ENCODE measurements around the gene ATR.

DNA sequence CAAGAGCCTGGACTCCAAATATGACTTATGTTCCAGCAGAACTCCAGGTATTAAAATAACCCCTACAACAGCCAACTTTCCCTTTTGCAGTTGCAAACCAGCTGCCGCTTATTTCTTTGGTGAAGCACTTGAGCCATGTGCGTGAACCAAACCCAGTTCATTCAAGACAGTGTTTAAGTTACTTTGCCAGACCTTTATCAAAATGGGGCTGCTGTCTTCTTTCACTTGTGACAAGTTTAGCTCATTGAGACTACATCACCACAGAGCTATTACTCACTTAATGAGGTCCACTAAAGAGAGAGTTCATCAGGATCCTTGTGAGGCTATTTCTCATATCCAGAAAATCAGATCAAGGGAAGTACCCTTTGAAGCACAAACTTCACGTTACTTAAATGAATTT, 128.3 kb downstream of the ATR start:
- TF ChIP-seq, protein P1, sequence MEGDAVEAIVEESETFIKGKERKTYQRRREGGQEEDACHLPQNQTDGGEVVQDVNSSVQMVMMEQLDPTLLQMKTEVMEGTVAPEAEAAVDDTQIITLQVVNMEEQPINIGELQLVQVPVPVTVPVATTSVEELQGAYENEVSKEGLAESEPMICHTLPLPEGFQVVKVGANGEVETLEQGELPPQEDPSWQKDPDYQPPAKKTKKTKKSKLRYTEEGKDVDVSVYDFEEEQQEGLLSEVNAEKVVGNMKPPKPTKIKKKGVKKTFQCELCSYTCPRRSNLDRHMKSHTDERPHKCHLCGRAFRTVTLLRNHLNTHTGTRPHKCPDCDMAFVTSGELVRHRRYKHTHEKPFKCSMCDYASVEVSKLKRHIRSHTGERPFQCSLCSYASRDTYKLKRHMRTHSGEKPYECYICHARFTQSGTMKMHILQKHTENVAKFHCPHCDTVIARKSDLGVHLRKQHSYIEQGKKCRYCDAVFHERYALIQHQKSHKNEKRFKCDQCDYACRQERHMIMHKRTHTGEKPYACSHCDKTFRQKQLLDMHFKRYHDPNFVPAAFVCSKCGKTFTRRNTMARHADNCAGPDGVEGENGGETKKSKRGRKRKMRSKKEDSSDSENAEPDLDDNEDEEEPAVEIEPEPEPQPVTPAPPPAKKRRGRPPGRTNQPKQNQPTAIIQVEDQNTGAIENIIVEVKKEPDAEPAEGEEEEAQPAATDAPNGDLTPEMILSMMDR (IDR thresholded peaks at IDR 0.05; ENCODE audit: insufficient read depth, low read depth, low read length): no peak
- no peak for TF ChIP-seq EZH2 (IDR thresholded peaks at IDR 0.05; ENCODE audit: insufficient read depth, low read length)

Data from astrocyte (in vitro differentiated cells and primary cell).